Gastroesophageal sphincter (tissue), 3 donors: Measurements from ENCODE around the gene LIMA1.

Experiments
- POLR2A ChIP-seq, 2 donors: fragments of 450-650 bp; IDR thresholded peaks; one replicate each; pipeline ENCODE4 v1.6.1; 2017; ENCODE audit warnings: antibody characterized with exemption in 2 of 2, mild to moderate bottlenecking in 2 of 2, moderate library complexity in 1 of 2
- POLR2AphosphoS5 ChIP-seq: sonication (generic); formaldehyde crosslinking; IDR thresholded peaks from one replicate; pipeline ENCODE4 v1.6.1; 2017; ENCODE audit warnings: antibody characterized with exemption
- TF ChIP-seq, protein P1 (sequence below), 4 experiments: fragments of 200-600 bp in 2 of 4; fragments of 450-650 bp in 2 of 4; sonication (generic) in 1 of 4; IDR thresholded peaks; one replicate each; pipeline ENCODE4 v1.5.1; 2017 to 2019; ENCODE audit warnings: antibody characterized with exemption in 4 of 4, mild to moderate bottlenecking in 2 of 4, moderate library complexity in 2 of 4

DNA sequence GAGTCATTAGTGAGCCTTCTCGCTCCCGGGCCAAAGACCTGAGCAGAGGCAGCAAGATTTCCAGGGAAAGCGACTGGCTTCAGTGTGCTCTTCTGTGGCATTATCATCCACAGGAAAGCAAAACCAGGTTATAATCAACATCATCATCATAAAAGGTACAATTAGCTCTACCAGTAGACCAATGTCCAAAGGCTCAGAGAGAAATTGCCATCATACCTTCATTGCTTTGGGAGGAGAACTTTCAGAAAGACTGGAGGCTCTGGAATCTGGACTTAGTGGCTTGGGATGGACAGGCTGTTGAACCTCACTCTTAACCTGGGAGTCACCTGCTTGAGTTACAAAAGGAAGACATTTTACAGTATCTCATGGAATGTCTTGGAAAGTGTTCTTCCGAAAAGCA, 91.1 kb downstream of the LIMA1 start:
- TF ChIP-seq POLR2A (IDR thresholded peaks at IDR 0.05) = no peak
- TF ChIP-seq, protein P1, sequence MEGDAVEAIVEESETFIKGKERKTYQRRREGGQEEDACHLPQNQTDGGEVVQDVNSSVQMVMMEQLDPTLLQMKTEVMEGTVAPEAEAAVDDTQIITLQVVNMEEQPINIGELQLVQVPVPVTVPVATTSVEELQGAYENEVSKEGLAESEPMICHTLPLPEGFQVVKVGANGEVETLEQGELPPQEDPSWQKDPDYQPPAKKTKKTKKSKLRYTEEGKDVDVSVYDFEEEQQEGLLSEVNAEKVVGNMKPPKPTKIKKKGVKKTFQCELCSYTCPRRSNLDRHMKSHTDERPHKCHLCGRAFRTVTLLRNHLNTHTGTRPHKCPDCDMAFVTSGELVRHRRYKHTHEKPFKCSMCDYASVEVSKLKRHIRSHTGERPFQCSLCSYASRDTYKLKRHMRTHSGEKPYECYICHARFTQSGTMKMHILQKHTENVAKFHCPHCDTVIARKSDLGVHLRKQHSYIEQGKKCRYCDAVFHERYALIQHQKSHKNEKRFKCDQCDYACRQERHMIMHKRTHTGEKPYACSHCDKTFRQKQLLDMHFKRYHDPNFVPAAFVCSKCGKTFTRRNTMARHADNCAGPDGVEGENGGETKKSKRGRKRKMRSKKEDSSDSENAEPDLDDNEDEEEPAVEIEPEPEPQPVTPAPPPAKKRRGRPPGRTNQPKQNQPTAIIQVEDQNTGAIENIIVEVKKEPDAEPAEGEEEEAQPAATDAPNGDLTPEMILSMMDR (IDR thresholded peaks at IDR 0.05) = no peak
- no peak for TF ChIP-seq POLR2AphosphoS5
